Ureter (tissue), 1 donor: ENCODE data around the gene HES6. TPM values are rescaled to one million over a fixed set of nuclear protein-coding genes. Genes with fewer than 3 reads are reported as not detected.

Experiments
- DNase-seq: peaks from one replicate; pipeline ENCODE4 v3.0.0-alpha.2; 2020; ENCODE audit warnings: low spot score
- total RNA-seq: library from RNA; stranded (reverse); gene quantifications from one replicate; pipeline ENCODE4 v1.2.4, GENCODE V29; 2023
- donor health status: DM: yes; HTN: yes; CAD: no.

Gene HES6, protein sequence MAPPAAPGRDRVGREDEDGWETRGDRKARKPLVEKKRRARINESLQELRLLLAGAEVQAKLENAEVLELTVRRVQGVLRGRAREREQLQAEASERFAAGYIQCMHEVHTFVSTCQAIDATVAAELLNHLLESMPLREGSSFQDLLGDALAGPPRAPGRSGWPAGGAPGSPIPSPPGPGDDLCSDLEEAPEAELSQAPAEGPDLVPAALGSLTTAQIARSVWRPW
- 3.4 TPM for total RNA-seq

- peak; percentile 85 for DNase-seq
Measured at GRCh38 chr2:238239863-238240756, at the start of gene HES6. TSS of gene HES6 (minus strand) at chr2:238240038. CDS start at chr2:238239905, 133 bp downstream.

DNA sequence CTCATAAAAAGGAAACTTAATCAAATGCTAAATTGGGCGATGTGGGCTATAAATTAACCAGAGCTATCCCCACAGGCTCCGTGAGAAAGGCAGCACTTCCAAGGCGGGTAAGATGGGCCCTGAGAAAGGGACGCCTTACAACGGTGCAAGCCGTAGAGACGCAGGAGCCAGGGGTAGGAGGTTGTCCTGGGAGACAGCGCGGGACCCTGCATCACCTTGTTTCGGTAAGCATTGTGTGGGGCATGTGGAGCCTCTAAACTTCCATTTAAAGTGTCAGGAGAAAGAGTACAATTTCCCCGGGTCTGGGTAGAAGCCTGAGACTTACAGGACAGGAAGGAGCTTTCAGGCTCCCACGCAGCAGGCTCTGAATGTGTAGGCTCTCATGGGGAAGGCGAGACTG lies 49.7 kb upstream of the HES6 start:
- DNase-seq: no peak

GRCh38 chr2:238288650-238289573 lies 49.1 kb upstream of the HES6 start:
- peak; percentile 99 for DNase-seq

DNA sequence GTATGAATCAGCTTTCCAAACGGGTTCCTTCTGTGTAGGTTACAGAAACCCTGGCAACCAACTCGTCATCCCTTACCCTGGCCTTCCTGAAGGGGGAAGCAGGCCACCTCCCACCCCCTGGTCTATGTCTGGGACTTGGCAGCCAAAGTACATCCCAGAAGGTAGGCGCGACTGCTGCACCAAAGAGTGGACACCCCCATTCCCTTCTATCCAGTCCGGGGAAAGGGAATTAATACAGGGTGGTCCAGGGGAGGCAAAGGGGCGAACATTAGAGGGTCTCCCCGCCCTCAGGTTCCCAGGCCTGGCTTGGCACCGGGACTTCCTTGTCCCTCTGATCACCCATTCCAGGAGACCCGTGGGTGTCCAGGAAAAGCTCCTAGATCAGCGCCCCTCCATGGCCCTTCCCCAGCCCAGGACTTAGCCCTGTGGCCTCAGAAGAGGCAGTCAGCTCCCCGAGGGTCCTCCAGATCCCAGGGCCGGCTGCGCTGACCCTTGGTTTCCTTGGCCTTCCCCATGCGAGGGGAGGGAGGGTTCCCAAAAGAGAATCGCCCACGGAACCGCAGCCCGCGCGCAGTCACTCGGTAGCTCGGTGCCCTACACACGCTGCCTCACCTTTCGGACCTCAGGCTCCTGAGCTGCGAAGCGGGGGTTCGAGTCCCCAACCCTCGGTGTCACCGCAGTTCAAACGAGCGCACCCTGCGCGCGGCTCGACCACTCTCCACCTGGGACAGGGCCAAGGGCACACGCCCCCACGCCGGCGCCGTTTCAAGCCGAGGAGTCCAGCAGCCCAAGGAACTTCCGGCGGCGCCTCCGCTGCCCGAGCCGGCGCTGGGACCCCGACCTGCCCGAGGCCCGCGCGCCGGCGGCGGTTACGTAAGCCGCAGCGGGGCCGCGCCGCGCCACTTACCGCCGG lies 48.2 kb upstream of the HES6 start, which contains the start of gene PER2:
TSS of gene PER2 (minus strand) at position 874 of the 913 bp plus-strand sequence. CDS start 10,674 bp downstream, outside the sequence.
- DNase-seq: peak; percentile 73

DNA sequence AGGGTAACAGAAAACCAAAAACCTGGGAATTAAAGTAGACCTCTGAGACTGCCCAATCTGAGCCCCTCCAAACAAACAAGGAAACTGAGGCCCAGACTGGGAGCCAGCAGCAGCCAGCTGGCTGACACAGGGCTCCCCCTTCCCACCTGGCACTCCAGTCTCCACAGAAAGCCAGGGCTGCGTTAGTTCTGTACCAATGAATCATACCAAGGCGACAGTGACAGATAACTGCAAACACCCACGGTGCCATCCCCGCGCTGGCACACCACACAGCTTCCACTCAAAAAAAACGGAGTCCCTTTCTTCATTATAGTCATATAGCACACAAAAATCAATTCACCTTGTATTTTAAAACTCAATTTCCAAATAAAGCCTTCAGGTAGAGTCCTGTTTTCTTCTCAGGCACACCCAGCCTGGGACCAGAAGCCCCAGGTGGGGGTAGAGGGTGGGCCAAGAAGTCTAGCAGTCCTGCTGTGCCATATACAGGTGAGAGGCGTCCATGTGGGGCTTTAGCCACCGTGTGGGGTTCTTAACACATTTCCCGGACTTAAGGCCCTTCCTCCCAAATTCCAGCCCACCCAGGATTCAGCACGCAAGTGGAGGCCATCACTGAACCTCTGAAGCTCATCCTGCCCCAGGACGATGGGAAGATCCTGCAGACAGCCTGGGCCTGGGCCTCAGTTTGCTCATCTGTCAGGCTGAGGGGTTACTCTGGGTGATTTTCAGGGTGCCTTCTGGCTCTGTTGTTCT lies 47.3 kb upstream of the HES6 start:
- no peak for DNase-seq

DNA sequence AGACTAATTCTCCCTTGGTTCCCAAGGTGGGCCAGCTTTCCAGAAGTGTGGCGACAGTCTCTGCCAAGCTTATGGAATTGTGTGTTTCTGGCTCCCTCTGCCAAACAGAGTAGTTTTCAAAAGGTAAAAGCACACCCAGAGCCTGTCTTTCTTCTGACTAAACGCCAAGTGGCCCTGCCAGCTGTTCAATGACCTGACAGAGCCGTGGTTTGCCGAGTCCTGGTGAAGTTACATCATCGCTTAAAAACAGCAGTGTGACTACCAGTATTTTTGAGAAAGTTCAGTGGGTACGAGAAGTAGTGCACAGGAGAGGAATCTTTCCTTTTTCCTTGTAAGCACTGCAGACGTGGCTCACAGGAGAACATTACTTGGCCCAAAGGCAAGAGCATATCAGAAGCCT lies 46.7 kb upstream of the HES6 start:
- peak; percentile 74 for DNase-seq

DNA sequence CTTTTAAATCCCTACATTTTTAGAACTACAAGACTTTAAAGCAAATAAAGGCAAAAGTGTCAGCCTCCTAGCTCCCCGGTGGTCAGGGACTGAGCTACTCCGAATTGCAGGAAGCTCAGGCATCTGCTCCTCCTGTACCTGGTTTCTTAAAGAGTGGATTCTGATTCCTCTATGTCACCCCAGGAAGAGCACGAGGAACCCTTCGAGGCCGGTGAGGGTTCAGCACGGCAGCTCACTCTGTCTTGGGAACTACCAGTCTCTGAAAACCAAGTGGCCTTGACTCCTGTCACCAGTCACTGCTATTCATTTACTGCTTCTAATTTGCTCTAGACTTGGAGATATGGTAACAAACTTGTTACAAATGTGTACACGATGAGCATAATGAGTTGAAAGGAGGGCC lies 46.3 kb upstream of the HES6 start:
- DNase-seq: no peak

GRCh38 chr2:238285653-238286082 lies 45.8 kb upstream of the HES6 start:
- DNase-seq: peak; percentile 90

DNA sequence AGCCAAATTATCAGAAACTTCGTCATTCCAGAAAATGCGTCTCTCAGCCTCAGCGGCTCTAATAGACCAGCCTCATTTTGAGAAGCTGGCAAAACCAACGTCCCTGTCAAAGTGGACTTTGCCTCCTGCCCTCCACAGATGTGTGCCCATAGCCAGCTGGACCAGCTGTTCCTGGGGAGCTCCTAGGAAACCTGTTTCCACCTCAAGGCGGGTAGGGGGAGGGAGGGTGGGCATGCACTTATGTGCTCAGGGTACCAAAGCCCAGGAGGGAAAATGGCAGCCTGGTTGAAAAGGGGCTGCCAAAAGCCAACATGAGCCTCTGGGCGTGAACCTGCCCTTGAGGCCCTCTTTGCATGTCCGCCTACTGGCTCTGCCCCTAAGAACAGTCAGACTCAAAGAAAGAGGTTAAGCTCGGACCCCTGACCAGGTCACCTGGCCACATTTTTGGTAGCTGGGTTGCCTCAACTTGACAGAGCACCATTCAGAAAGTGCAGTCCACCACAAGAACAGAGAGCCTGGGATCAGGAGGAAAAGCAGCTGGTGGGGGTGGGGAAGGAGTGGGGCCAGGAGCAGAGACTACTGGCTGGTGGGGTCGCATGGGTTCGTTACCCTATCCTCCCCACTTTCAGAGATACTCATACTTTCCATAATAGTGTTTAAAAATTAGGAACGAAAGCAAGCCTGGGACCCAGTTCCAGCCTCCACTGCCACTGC lies 45.1 kb upstream of the HES6 start:
- DNase-seq: no peak

DNA sequence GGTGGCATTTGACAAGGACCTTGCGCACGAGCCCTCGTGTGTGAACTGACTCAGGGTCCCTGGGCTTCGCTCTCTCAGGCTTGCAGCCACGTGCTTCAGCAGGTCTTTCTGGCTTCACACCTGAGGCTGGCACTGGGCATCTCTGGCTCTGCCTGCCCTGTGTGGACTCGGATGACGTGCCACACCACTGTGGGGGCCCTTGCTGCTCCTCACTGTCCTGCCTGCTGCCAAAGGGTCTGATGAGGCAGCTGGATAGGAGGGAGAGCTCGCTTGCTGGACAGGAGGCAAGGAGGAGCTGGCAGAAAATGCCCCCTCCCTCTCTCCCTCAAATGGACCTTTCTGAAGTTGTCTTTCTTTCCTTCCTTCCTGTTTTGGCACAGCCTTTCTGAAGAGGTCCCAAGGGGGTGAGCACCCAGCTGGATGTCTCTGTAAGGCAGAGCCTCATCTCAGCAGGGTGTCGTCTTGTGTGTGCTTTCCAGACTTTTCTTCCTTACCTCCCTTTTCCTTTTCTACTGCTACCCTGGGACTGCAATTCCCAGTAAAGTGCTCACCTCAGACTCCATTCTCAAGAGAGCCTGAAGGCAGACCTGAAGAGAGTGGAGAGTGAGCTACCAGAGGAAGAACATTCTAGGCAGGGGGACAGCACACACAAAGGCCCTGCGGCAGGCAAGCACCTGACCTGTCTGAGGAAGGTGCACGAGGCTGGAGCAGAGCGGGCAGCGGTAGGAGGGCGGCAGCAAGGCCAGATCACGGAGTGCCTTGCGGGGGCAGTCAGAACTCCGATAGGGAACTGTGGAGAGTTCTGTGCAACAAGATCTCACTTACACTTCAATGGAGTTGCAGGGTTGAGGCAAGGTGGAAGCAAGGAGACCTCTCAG lies 43.3 kb upstream of the HES6 start:
- DNase-seq: no peak

DNA sequence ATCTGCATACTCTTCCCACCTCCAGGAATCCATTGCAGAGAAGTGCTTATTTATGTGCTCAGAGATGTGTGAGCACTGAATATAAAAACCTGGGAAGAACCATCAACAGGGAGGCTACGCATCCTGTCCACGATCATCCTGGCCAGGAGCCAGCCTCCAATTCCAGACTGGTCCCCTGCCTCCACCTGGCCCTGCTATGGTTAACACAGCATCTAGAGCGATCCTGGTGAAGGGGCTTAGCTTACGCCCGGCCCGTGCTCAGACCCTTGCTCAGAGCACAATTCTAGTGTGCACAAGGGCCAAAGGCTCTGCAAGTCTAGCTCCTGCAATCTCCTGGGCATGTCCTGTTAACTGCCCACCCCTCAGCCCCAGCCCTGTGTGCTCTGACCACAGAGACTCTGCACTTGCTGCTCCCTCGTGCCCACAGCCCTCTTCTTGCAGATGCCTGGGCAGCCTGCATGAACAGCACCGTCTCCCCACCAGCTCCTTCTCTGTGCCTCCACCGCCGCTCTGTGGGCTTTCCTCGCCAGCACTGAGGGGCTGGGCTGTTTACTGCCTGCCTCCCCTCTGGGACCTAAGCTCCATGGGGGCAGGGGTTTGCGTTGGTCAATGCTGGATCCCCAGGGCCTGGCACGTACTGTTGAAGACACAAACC lies 42.1 kb upstream of the HES6 start:
- no peak for DNase-seq

GRCh38 chr2:238280083-238280825 lies 40.4 kb upstream of the HES6 start:
- DNase-seq: no peak

GRCh38 chr2:238279324-238279682 lies 39.5 kb upstream of the HES6 start:
- DNase-seq: no peak

GRCh38 chr2:238278626-238279323 lies 38.9 kb upstream of the HES6 start:
- no peak for DNase-seq

DNA sequence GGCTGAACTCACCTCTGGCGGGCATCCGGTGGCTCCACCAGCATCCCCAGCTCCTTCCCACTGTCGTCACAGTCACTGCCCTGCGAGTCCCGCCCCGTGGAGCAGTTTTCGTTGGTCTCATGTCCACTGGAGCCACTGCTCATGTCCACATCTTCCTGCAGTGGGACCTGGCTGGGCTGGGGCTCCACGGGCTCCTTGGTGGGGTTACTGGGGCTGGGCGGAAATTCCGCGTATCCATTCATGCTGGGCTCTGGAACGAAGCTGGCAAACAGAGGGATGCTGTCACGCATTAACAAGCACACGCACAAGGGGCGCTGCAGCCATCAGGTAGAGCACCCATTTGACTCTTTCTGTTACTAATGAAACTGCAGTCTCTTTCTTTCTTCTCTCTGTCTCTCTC lies 37.9 kb upstream of the HES6 start:
- no peak for DNase-seq

- DNase-seq: no peak
Measured at GRCh38 chr2:238274152-238274865, 34.5 kb upstream of the HES6 start.
